HEK293 (cell line): Measurements from ENCODE around the gene YWHAB.

ENCODE experiments used
- CTCF ChIA-PET: fragments of 350-600 bp; formaldehyde crosslinking; extraction: SDS; loops from one replicate; lab custom pipeline; 2021; ENCODE audit warnings: antibody characterized with exemption; lab: Yijun Ruan, JAX
- POLR2A ChIA-PET: fragments of 300-600 bp; formaldehyde crosslinking; extraction: SDS; loops from one replicate; lab custom pipeline; 2020; ENCODE audit warnings: antibody characterized with exemption, inconsistent platforms; lab: Yijun Ruan, JAX
- H3K27ac ChIP-seq: fragments of 200-500 bp; sonication (Bioruptor generic); 2 replicates; pipeline ENCODE4 v1.5.1; 2014; ENCODE audit warnings: low read depth, low read length, control low read depth, inconsistent platforms; ENCODE audit errors: extremely low read depth
- H3K36me3 ChIP-seq, 2 experiments: fragments of 200-500 bp in 1 of 2; sonication (Bioruptor generic) in 1 of 2; 1 replicate in 1 of 2; 2 replicates in 1 of 2; pipeline ENCODE4 v1.5.1; 2014 to 2017; ENCODE audit warnings: inconsistent platforms in 2 of 2, low read length in 2 of 2; ENCODE audit not compliant: control insufficient read depth in 2 of 2, insufficient read depth in 1 of 2
- H3K4me1 ChIP-seq: fragments of 200-500 bp; sonication (Bioruptor generic); 2 replicates; pipeline ENCODE4 v1.5.1; 2014; ENCODE audit warnings: mild to moderate bottlenecking, low read length, inconsistent platforms; ENCODE audit not compliant: control insufficient read depth, insufficient read depth
- H3K4me3 ChIP-seq: 2 replicates; pipeline ENCODE4 v1.5.1; 2011; ENCODE audit warnings: low read depth, mild to moderate bottlenecking, control low read depth, low read length, moderate library complexity
- H3K9me3 ChIP-seq: fragments of 200-500 bp; sonication (Bioruptor generic); 2 replicates; pipeline ENCODE4 v1.5.1; 2014; ENCODE audit warnings: low read depth, low read length, inconsistent platforms; ENCODE audit not compliant: control insufficient read depth, insufficient read depth
- EGR2 ChIP-seq: fragments of 450-650 bp; formaldehyde crosslinking; IDR thresholded peaks from 2 replicates; pipeline ENCODE4 v1.5.1; 2016; ENCODE audit warnings: low read depth, missing biosample characterization, missing genetic modification characterization
- IKZF3 ChIP-seq: fragments of 450-650 bp; IDR thresholded peaks from 2 replicates; pipeline ENCODE4 v1.5.0; 2018; ENCODE audit warnings: missing biosample characterization, mild to moderate bottlenecking, missing genetic modification characterization, moderate library complexity
- KLF8 ChIP-seq: fragments of 450-650 bp; formaldehyde crosslinking; IDR thresholded peaks from 2 replicates; pipeline ENCODE4 v1.5.1; 2016; ENCODE audit warnings: missing biosample characterization, missing genetic modification characterization
- MYNN ChIP-seq: fragments of 450-650 bp; formaldehyde crosslinking; IDR thresholded peaks from 2 replicates; pipeline ENCODE4 v1.5.1; 2016; ENCODE audit warnings: missing biosample characterization, missing genetic modification characterization, borderline replicate concordance
- MZF1 ChIP-seq: fragments of 450-650 bp; formaldehyde crosslinking; IDR thresholded peaks from 2 replicates; pipeline ENCODE4 v1.5.1; 2017; ENCODE audit warnings: missing biosample characterization, missing genetic modification characterization, borderline replicate concordance
- PBX3 ChIP-seq: sonication (generic); formaldehyde crosslinking; IDR thresholded peaks from 2 replicates; pipeline ENCODE4 v1.8.1; 2022; ENCODE audit warnings: mild to moderate bottlenecking, moderate library complexity, missing genetic modification reagents
- ZBTB11 ChIP-seq: fragments of 450-650 bp; formaldehyde crosslinking; conservative IDR thresholded peaks from 2 replicates; pipeline ENCODE4 v1.5.1; 2016; ENCODE audit warnings: low read depth, missing biosample characterization, missing genetic modification characterization
- ZBTB7A ChIP-seq: fragments of 450-650 bp; formaldehyde crosslinking; IDR thresholded peaks from 2 replicates; pipeline ENCODE4 v1.5.1; 2016; ENCODE audit warnings: low read depth, missing biosample characterization, missing genetic modification characterization
- ZBTB8A ChIP-seq: fragments of 450-650 bp; formaldehyde crosslinking; IDR thresholded peaks from 2 replicates; pipeline ENCODE4 v1.5.1; 2016; ENCODE audit warnings: missing biosample characterization, missing genetic modification characterization
- ZIC2 ChIP-seq: fragments of 450-650 bp; formaldehyde crosslinking; IDR thresholded peaks from 2 replicates; pipeline ENCODE4 v1.5.1; 2016; ENCODE audit warnings: missing biosample characterization, missing genetic modification characterization
- ZNF140 ChIP-seq: fragments of 450-650 bp; formaldehyde crosslinking; IDR thresholded peaks from 2 replicates; pipeline ENCODE4 v1.5.1; 2016; ENCODE audit warnings: missing biosample characterization, missing genetic modification characterization
- ZNF155 ChIP-seq: fragments of 450-650 bp; formaldehyde crosslinking; IDR thresholded peaks from 2 replicates; pipeline ENCODE4 v1.5.1; 2016; ENCODE audit warnings: missing biosample characterization, missing genetic modification characterization
- ZNF221 ChIP-seq: fragments of 450-650 bp; formaldehyde crosslinking; IDR thresholded peaks from 2 replicates; pipeline ENCODE4 v1.5.1; 2017; ENCODE audit warnings: missing biosample characterization, missing genetic modification characterization, borderline replicate concordance
- ZNF266 ChIP-seq: fragments of 450-650 bp; formaldehyde crosslinking; IDR thresholded peaks from 2 replicates; pipeline ENCODE4 v1.5.1; 2016; ENCODE audit warnings: missing biosample characterization, missing genetic modification characterization, low read depth
- ZNF350 ChIP-seq: fragments of 450-650 bp; formaldehyde crosslinking; IDR thresholded peaks from 2 replicates; pipeline ENCODE4 v1.5.0; 2017; ENCODE audit warnings: missing biosample characterization, mild to moderate bottlenecking, missing genetic modification characterization
- ZNF362 ChIP-seq: fragments of 450-650 bp; formaldehyde crosslinking; IDR thresholded peaks from 2 replicates; pipeline ENCODE4 v1.5.1; 2016; ENCODE audit warnings: missing biosample characterization, missing genetic modification characterization
- ZNF394 ChIP-seq: fragments of 450-650 bp; formaldehyde crosslinking; IDR thresholded peaks from 2 replicates; pipeline ENCODE4 v1.5.1; 2016; ENCODE audit warnings: missing biosample characterization, missing genetic modification characterization, mild to moderate bottlenecking, moderate library complexity, borderline replicate concordance
- ZNF426 ChIP-seq: fragments of 450-650 bp; formaldehyde crosslinking; IDR thresholded peaks from 2 replicates; pipeline ENCODE4 v1.5.1; 2017; ENCODE audit warnings: missing biosample characterization, missing genetic modification characterization, mild to moderate bottlenecking, inconsistent platforms, moderate library complexity
- ZNF555 ChIP-seq: fragments of 450-650 bp; formaldehyde crosslinking; conservative IDR thresholded peaks from 2 replicates; pipeline ENCODE4 v1.5.1; 2017; ENCODE audit warnings: missing biosample characterization, mild to moderate bottlenecking, missing genetic modification characterization, inconsistent platforms
- ZNF558 ChIP-seq: fragments of 450-650 bp; formaldehyde crosslinking; IDR thresholded peaks from 2 replicates; pipeline ENCODE4 v1.5.1; 2016; ENCODE audit warnings: missing biosample characterization, missing genetic modification characterization
- ZNF571 ChIP-seq: fragments of 450-650 bp; formaldehyde crosslinking; IDR thresholded peaks from 2 replicates; pipeline ENCODE4 v1.5.0; 2017; ENCODE audit warnings: missing biosample characterization, missing genetic modification characterization
- ZNF600 ChIP-seq: fragments of 450-650 bp; formaldehyde crosslinking; IDR thresholded peaks from 2 replicates; pipeline ENCODE4 v1.5.1; 2016; ENCODE audit warnings: missing biosample characterization, missing genetic modification characterization
- ZNF623 ChIP-seq: fragments of 450-650 bp; formaldehyde crosslinking; IDR thresholded peaks from 2 replicates; pipeline ENCODE4 v1.5.1; 2016; ENCODE audit warnings: missing biosample characterization, missing genetic modification characterization
- ZNF658 ChIP-seq: fragments of 450-650 bp; formaldehyde crosslinking; IDR thresholded peaks from 2 replicates; pipeline ENCODE4; 2016; ENCODE audit warnings: missing biosample characterization, missing genetic modification characterization
- ZNF664 ChIP-seq: fragments of 450-650 bp; formaldehyde crosslinking; IDR thresholded peaks from 2 replicates; pipeline ENCODE4 v1.5.1; 2016; ENCODE audit warnings: missing biosample characterization, missing genetic modification characterization
- ZNF707 ChIP-seq: fragments of 450-650 bp; formaldehyde crosslinking; IDR thresholded peaks from 2 replicates; pipeline ENCODE4 v1.5.1; 2016; ENCODE audit warnings: missing biosample characterization, missing genetic modification characterization
- ZSCAN23 ChIP-seq: fragments of 450-650 bp; formaldehyde crosslinking; IDR thresholded peaks from 2 replicates; pipeline ENCODE4 v1.5.1; 2016; ENCODE audit warnings: missing biosample characterization, missing genetic modification characterization
- ZSCAN5A ChIP-seq: fragments of 450-650 bp; formaldehyde crosslinking; IDR thresholded peaks from 2 replicates; pipeline ENCODE4 v1.5.1; 2016; ENCODE audit warnings: missing biosample characterization, missing genetic modification characterization

Gene YWHAB

GRCh38 chr20:44909872-44910689 lies 24.6 kb downstream of the YWHAB start, which contains the start of gene PABPC1L (continued):
- no peak for TF ChIP-seq ZBTB7A (tag by site-specific recombination)

GRCh38 chr20:44910690-44911262 lies 25.3 kb downstream of the YWHAB start:
- no peak overlapping the region for H3K27ac ChIP-seq
- ChIA-PET POLR2A (interaction anchor here (1.9 kb wide), 1 partner anchor 25 kb away, joined by 9 read pairs; the partner anchor contains the start of gene YWHAB), CTCF (interaction anchor here (0.7 to 0.8 kb wide), 2 partner anchors 68 to 433 kb away, joined by 3 read pairs; no protein-coding TSS in a partner anchor)
- H3K36me3 ChIP-seq = peaks cover 4 to 67% of the 10 kb centered on the region in 2 experiments
- peak overlapping the region; percentile 84 for H3K4me3 ChIP-seq
- no peak for TF ChIP-seq ZNF571 (tag by site-specific recombination)
- no peak for TF ChIP-seq MYNN (tag by site-specific recombination)
- no peak for TF ChIP-seq ZNF623 (tag by site-specific recombination)
- TF ChIP-seq ZNF658 = no peak
- peak; percentile 83 for TF ChIP-seq ZNF394 (tag by site-specific recombination)
- no peak for TF ChIP-seq ZNF707 (tag by site-specific recombination)
- peak; percentile 56 for TF ChIP-seq ZNF426 (tag by site-specific recombination)
- 0 out of 2 replicates have a peak, but pooled peaks have one; percentile 37 for TF ChIP-seq ZBTB11 (tag by site-specific recombination)
- TF ChIP-seq ZNF140 (tag by site-specific recombination) = peak; percentile 42; the same call in 1 of the 2 replicates
- 0 out of 2 replicates have a peak, but pooled peaks have one; percentile 42 for TF ChIP-seq ZNF266 (tag by site-specific recombination)
- TF ChIP-seq ZNF155 (tag by site-specific recombination) = no peak
- TF ChIP-seq ZNF221 (tag by site-specific recombination) = no peak
- 0 out of 2 replicates have a peak, but pooled peaks have one; percentile 22 for TF ChIP-seq ZNF664 (tag by site-specific recombination)
- TF ChIP-seq ZIC2 (tag by site-specific recombination) = no peak
- no peak for TF ChIP-seq ZNF350 (tag by site-specific recombination)
- peak; percentile 36 for TF ChIP-seq ZNF555 (tag by site-specific recombination)
- TF ChIP-seq ZNF600 (tag by site-specific recombination) = no peak
- TF ChIP-seq ZNF362 (tag by site-specific recombination) = no peak
- TF ChIP-seq ZSCAN5A = no peak
- TF ChIP-seq ZNF558 (tag by site-specific recombination) = 0 out of 2 replicates have a peak, but pooled peaks have one; percentile 33
- no peak for TF ChIP-seq EGR2 (tag by site-specific recombination)
- TF ChIP-seq ZSCAN23 (tag by site-specific recombination) = no peak
- no peak for TF ChIP-seq IKZF3 (tag by site-specific recombination)
- 0 out of 2 replicates have a peak, but pooled peaks have one; percentile 10 for TF ChIP-seq KLF8 (tag by site-specific recombination)
- TF ChIP-seq PBX3 = no peak
- TF ChIP-seq ZBTB8A (tag by site-specific recombination) = no peak
- TF ChIP-seq MZF1 (tag by site-specific recombination) = no peak
- H3K4me1 ChIP-seq = no peaks in the 10 kb centered on the region
- no peaks in the 10 kb centered on the region for H3K9me3 ChIP-seq
